ENCODE data around the gene CCP110. TPM values are rescaled to one million over a fixed set of nuclear protein-coding genes. Genes with fewer than 3 reads are reported as not detected.
A peak's percentile ranks its signal among the peaks of the same experiment; 100 is the strongest.

The CCP110 gene
- total and polyA plus RNA-seq, 2 of the 13 experiments (the other 11 are each of a cell fraction or from before 2014, with no cell fraction given) = 10.0 to 11.1 TPM

GRCh38 chr16:19522760-19523159 is 982 bp upstream of the CCP110 start (continued):
- TF ChIP-seq, protein P1, sequence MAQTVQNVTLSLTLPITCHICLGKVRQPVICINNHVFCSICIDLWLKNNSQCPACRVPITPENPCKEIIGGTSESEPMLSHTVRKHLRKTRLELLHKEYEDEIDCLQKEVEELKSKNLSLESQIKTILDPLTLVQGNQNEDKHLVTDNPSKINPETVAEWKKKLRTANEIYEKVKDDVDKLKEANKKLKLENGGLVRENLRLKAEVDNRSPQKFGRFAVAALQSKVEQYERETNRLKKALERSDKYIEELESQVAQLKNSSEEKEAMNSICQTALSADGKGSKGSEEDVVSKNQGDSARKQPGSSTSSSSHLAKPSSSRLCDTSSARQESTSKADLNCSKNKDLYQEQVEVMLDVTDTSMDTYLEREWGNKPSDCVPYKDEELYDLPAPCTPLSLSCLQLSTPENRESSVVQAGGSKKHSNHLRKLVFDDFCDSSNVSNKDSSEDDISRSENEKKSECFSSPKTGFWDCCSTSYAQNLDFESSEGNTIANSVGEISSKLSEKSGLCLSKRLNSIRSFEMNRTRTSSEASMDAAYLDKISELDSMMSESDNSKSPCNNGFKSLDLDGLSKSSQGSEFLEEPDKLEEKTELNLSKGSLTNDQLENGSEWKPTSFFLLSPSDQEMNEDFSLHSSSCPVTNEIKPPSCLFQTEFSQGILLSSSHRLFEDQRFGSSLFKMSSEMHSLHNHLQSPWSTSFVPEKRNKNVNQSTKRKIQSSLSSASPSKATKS (CRISPR knock-in tag; IDR thresholded peaks at IDR 0.05) = 0 out of 2 replicates have a peak, but pooled peaks have one; percentile 29
- TF ChIP-seq ZNF251 (CRISPR knock-in tag; IDR thresholded peaks at IDR 0.05) = no peak
- TF ChIP-seq ZNF766 (CRISPR knock-in tag; IDR thresholded peaks at IDR 0.05; ENCODE audit: borderline replicate concordance) = no peak
- no peak for TF ChIP-seq ZBTB10 (CRISPR knock-in tag; IDR thresholded peaks at IDR 0.05; ENCODE audit: borderline replicate concordance)
- peak; percentile 16; the same call in 1 of the 2 replicates for TF ChIP-seq YEATS4 (CRISPR knock-in tag; IDR thresholded peaks at IDR 0.05; ENCODE audit: borderline replicate concordance)
- TF ChIP-seq ZBTB3 (CRISPR knock-in tag; IDR thresholded peaks at IDR 0.05; ENCODE audit: borderline replicate concordance, low read depth) = 0 out of 2 replicates have a peak, but pooled peaks have one; percentile 16
- no peak for TF ChIP-seq CENPX (CRISPR knock-in tag; IDR thresholded peaks at IDR 0.05)
- TF ChIP-seq CCDC6 (CRISPR knock-in tag; IDR thresholded peaks at IDR 0.05) = no peak
- no peak for TF ChIP-seq NONO (IDR thresholded peaks at IDR 0.05)
- 0 out of 2 replicates have a peak, but pooled peaks have one; percentile 17 for TF ChIP-seq NONO (CRISPR knock-in tag; conservative IDR thresholded peaks at IDR 0.05)
